Stimulated activated CD8-positive, alpha-beta memory T cell treated with anti-CD3 and anti-CD28 coated beads, Interleukin-15, amount 100 ng/mL, for 4 hours (primary cell): ENCODE data around the gene GNA14.
"Not testable (repeated sequence)": the region's sequence is repeated elsewhere in the genome, so short reads cannot be mapped to it uniquely, and the experiment has no call there.

ENCODE experiments used
- DNase-seq, 2 donors: peaks; one replicate each; pipeline ENCODE4 v3.0.0-alpha.2; 2020; ENCODE audit warnings: low read depth in 2 of 2

The GNA14 gene

GRCh38 chr9:77534376-77535057, 113.6 kb downstream of the GNA14 start:
- DNase-seq, result no peak

GRCh38 chr9:77533671-77534070, 114.5 kb downstream of the GNA14 start:
- no peak for DNase-seq

GRCh38 chr9:77532607-77533006, 115.5 kb downstream of the GNA14 start:
- no peak for DNase-seq

- no peak for DNase-seq
These were observed 116.7 kb downstream of the GNA14 start for GRCh38 chr9:77531400-77531799.

- no peak for DNase-seq
These were observed 124.2 kb downstream of the GNA14 start for GRCh38 chr9:77523891-77524290.

GRCh38 chr9:77521091-77521490, 127.0 kb downstream of the GNA14 start:
- DNase-seq, result no peak

- DNase-seq, result no peak
These were observed 129.4 kb downstream of the GNA14 start for GRCh38 chr9:77518688-77519087.

- no peak for DNase-seq
These were observed 131.3 kb downstream of the GNA14 start for GRCh38 chr9:77516781-77517180.

GRCh38 chr9:77514886-77515711, 133.0 kb downstream of the GNA14 start:
- no peak for DNase-seq

- no peak for DNase-seq
These were observed 134.7 kb downstream of the GNA14 start for GRCh38 chr9:77513457-77513856.

- no peak for DNase-seq
These were observed 135.2 kb downstream of the GNA14 start for GRCh38 chr9:77512876-77513275.

GRCh38 chr9:77511525-77511924, 136.6 kb downstream of the GNA14 start:
- no peak for DNase-seq

GRCh38 chr9:77510666-77511065, 137.5 kb downstream of the GNA14 start:
- DNase-seq, result no peak

GRCh38 chr9:77508396-77508795, 139.7 kb downstream of the GNA14 start:
- DNase-seq, result no peak

GRCh38 chr9:77507212-77507961, 140.7 kb downstream of the GNA14 start:
- DNase-seq, result no peak

- DNase-seq, result no peak
These were observed 142.9 kb downstream of the GNA14 start for GRCh38 chr9:77505232-77505631.

GRCh38 chr9:77502568-77502967, 145.6 kb downstream of the GNA14 start:
- DNase-seq, result no peak

- no peak for DNase-seq
These were observed 149.2 kb downstream of the GNA14 start for GRCh38 chr9:77498891-77499290.

- DNase-seq, result no peak
These were observed 150.6 kb downstream of the GNA14 start for GRCh38 chr9:77497322-77498198.

- DNase-seq, result no peak
These were observed 152.1 kb downstream of the GNA14 start for GRCh38 chr9:77495834-77496671.

GRCh38 chr9:77490279-77490678, 157.8 kb downstream of the GNA14 start:
- not testable (repeated sequence) for DNase-seq
